GM12878 (cell line): ENCODE results near the gene IL17RB. TPM values are rescaled to one million over a fixed set of nuclear protein-coding genes. Genes with fewer than 3 reads are reported as not detected.

ENCODE experiments used
- EED ChIP-seq: sonication (generic); IDR thresholded peaks from 2 replicates; pipeline ENCODE4 v1.6.1; 2016; ENCODE audit warnings: antibody characterized with exemption, low read depth
- LARP7 ChIP-seq: fragments of 450-650 bp; IDR thresholded peaks from 2 replicates; pipeline ENCODE4 v1.6.1; 2017; ENCODE audit warnings: mild to moderate bottlenecking
- MEF2B ChIP-seq: fragments of 450-650 bp; IDR thresholded peaks from 2 replicates; pipeline ENCODE4 v1.6.1; 2018; ENCODE audit warnings: mild to moderate bottlenecking, moderate library complexity; ENCODE audit not compliant: partially characterized antibody, poor library complexity, severe bottlenecking
- NFXL1 ChIP-seq: fragments of 450-650 bp; IDR thresholded peaks from 2 replicates; pipeline ENCODE4 v1.6.1; 2017; ENCODE audit warnings: antibody characterized with exemption, mild to moderate bottlenecking, borderline replicate concordance
- NR2C1 ChIP-seq: fragments of 450-650 bp; IDR thresholded peaks from 2 replicates; pipeline ENCODE4 v1.6.1; 2017; ENCODE audit warnings: antibody characterized with exemption, mild to moderate bottlenecking, moderate library complexity
- ZNF274 ChIP-seq: IDR thresholded peaks from one replicate; pipeline ENCODE4 v1.8.0; 2011; ENCODE audit not compliant: insufficient read length, insufficient read depth
- polyA plus RNA-seq, 11 experiments: library from polyadenylated mRNA; depleted of rRNA in 4 of 11; unstranded in 6 of 11; stranded (reverse) in 5 of 11; fragments of >200 nt; fragmentation: Nextera tagmentation in 4 of 11; fragmentation: Illumina TruSeq in 1 of 11; extraction: Ambion mirVana in 4 of 11; extraction: Trizol in 1 of 11; gene quantifications; 1 replicate in 1 of 11; 2 replicates in 10 of 11; pipeline versions ENCODE4 v1.2.1 to v1.2.3, GENCODE V29; 2011 to 2016; ENCODE audit warnings: inconsistent platforms in 2 of 11, missing spikeins in 2 of 11, low read depth in 1 of 11
- total RNA-seq, 4 experiments: library from RNA; depleted of rRNA in 3 of 4; stranded (reverse); fragments of >200 nt in 3 of 4; fragmentation: Illumina TruSeq in 1 of 4; extraction: Trizol in 1 of 4; gene quantifications; 2 replicates each; pipeline versions ENCODE4 v1.2.1 to v1.2.3, GENCODE V29; 2013 to 2021
- TF ChIP-seq, protein P1 (sequence below): fragments of 450-650 bp; IDR thresholded peaks from 2 replicates; pipeline ENCODE4 v1.6.1; 2017; ENCODE audit warnings: low read depth, mild to moderate bottlenecking, moderate library complexity
- TF ChIP-seq, protein P2 (sequence below): fragments of 150-350 bp; IDR thresholded peaks from 2 replicates; pipeline ENCODE4 v1.6.1; 2014; ENCODE audit warnings: mild to moderate bottlenecking, low read depth, low read length
- TF ChIP-seq, protein P3 (sequence below): fragments of 450-650 bp; IDR thresholded peaks from 2 replicates; pipeline ENCODE4 v1.6.1; 2016; ENCODE audit warnings: mild to moderate bottlenecking
- TF ChIP-seq, protein P4 (sequence below): fragments of 450-650 bp; IDR thresholded peaks from 2 replicates; pipeline ENCODE4 v1.6.1; 2017; ENCODE audit warnings: mild to moderate bottlenecking, low read depth, inconsistent platforms; ENCODE audit not compliant: poor library complexity, severe bottlenecking
- TF ChIP-seq, protein P5 (sequence below): IDR thresholded peaks from 2 replicates; pipeline ENCODE4 v1.6.1; 2012; ENCODE audit warnings: low read depth, low read length, improper control_type of control experiment

Gene IL17RB
- total and polyA plus RNA-seq, 10 of the 15 experiments (the other 5 are each of a cell fraction or from before 2014, with no cell fraction given): 1.9 to 17.2 (median 2.9) TPM

DNA sequence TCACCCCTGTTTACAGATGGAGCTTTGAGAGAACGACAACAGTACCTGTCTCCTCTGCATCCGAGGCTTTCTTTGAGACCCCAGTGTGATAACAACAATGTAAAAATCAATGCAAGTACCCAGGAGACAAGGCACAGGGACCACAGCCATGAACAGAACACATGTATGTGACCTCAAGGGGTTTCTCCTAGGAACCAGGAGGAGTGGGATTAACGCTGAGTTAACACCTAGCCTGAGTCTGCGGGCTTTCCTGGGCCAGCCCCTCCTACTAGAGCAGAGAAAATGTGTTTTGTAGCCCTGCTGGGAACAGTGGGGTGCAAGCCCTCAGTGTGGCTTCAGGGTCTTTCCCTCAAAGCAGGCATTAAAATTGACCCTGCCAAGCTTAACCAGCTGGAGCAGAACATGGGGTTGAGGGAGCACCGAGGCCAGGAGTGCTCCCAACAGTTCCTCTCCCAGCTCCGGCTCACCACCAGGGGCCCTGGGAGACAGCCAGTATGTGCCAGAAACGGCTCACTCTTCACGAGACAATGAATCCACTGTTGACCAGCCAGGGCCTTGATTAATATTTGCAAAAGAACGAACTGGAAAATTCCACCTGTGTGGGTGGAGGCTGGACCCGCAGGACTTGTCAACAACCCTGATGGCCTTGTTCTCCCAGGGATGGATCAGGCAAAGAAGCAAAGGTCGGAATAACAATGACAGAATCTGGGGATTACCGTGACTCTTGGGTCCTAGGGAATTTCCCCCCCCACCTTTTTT, 3.8 kb upstream of the IL17RB start (continued):
- TF ChIP-seq, protein P1, sequence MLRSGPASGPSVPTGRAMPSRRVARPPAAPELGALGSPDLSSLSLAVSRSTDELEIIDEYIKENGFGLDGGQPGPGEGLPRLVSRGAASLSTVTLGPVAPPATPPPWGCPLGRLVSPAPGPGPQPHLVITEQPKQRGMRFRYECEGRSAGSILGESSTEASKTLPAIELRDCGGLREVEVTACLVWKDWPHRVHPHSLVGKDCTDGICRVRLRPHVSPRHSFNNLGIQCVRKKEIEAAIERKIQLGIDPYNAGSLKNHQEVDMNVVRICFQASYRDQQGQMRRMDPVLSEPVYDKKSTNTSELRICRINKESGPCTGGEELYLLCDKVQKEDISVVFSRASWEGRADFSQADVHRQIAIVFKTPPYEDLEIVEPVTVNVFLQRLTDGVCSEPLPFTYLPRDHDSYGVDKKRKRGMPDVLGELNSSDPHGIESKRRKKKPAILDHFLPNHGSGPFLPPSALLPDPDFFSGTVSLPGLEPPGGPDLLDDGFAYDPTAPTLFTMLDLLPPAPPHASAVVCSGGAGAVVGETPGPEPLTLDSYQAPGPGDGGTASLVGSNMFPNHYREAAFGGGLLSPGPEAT: peak; percentile 89
- TF ChIP-seq, protein P2, sequence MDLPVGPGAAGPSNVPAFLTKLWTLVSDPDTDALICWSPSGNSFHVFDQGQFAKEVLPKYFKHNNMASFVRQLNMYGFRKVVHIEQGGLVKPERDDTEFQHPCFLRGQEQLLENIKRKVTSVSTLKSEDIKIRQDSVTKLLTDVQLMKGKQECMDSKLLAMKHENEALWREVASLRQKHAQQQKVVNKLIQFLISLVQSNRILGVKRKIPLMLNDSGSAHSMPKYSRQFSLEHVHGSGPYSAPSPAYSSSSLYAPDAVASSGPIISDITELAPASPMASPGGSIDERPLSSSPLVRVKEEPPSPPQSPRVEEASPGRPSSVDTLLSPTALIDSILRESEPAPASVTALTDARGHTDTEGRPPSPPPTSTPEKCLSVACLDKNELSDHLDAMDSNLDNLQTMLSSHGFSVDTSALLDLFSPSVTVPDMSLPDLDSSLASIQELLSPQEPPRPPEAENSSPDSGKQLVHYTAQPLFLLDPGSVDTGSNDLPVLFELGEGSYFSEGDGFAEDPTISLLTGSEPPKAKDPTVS: peak; percentile 81
- TF ChIP-seq NR2C1 (no peak), EED (no peak), LARP7 (no peak), ZNF274 (no peak), NFXL1 (peak; percentile 99), MEF2B (peak; percentile 36)
- TF ChIP-seq, protein P3, sequence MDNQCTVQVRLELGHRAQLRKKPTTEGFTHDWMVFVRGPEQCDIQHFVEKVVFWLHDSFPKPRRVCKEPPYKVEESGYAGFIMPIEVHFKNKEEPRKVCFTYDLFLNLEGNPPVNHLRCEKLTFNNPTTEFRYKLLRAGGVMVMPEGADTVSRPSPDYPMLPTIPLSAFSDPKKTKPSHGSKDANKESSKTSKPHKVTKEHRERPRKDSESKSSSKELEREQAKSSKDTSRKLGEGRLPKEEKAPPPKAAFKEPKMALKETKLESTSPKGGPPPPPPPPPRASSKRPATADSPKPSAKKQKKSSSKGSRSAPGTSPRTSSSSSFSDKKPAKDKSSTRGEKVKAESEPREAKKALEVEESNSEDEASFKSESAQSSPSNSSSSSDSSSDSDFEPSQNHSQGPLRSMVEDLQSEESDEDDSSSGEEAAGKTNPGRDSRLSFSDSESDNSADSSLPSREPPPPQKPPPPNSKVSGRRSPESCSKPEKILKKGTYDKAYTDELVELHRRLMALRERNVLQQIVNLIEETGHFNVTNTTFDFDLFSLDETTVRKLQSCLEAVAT: no peak; the same call in 1 of the 2 replicates
- TF ChIP-seq, protein P4, sequence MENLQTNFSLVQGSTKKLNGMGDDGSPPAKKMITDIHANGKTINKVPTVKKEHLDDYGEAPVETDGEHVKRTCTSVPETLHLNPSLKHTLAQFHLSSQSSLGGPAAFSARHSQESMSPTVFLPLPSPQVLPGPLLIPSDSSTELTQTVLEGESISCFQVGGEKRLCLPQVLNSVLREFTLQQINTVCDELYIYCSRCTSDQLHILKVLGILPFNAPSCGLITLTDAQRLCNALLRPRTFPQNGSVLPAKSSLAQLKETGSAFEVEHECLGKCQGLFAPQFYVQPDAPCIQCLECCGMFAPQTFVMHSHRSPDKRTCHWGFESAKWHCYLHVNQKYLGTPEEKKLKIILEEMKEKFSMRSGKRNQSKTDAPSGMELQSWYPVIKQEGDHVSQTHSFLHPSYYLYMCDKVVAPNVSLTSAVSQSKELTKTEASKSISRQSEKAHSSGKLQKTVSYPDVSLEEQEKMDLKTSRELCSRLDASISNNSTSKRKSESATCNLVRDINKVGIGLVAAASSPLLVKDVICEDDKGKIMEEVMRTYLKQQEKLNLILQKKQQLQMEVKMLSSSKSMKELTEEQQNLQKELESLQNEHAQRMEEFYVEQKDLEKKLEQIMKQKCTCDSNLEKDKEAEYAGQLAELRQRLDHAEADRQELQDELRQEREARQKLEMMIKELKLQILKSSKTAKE: peak; percentile 31
- TF ChIP-seq, protein P5, sequence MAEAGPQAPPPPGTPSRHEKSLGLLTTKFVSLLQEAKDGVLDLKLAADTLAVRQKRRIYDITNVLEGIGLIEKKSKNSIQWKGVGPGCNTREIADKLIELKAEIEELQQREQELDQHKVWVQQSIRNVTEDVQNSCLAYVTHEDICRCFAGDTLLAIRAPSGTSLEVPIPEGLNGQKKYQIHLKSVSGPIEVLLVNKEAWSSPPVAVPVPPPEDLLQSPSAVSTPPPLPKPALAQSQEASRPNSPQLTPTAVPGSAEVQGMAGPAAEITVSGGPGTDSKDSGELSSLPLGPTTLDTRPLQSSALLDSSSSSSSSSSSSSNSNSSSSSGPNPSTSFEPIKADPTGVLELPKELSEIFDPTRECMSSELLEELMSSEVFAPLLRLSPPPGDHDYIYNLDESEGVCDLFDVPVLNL: no peak
